IPS DF 4.7 (cell line): ENCODE results near the gene MORF4L1.
"Not testable (repeated sequence)": the region's sequence is repeated elsewhere in the genome, so short reads cannot be mapped to it uniquely, and the experiment has no call there.

Source experiments
- DNase-seq: peaks from one replicate; pipeline ENCODE4 v3.0.0-alpha.2; 2013; ENCODE audit warnings: low spot score; ENCODE audit errors: extremely low read depth

Gene MORF4L1

DNA sequence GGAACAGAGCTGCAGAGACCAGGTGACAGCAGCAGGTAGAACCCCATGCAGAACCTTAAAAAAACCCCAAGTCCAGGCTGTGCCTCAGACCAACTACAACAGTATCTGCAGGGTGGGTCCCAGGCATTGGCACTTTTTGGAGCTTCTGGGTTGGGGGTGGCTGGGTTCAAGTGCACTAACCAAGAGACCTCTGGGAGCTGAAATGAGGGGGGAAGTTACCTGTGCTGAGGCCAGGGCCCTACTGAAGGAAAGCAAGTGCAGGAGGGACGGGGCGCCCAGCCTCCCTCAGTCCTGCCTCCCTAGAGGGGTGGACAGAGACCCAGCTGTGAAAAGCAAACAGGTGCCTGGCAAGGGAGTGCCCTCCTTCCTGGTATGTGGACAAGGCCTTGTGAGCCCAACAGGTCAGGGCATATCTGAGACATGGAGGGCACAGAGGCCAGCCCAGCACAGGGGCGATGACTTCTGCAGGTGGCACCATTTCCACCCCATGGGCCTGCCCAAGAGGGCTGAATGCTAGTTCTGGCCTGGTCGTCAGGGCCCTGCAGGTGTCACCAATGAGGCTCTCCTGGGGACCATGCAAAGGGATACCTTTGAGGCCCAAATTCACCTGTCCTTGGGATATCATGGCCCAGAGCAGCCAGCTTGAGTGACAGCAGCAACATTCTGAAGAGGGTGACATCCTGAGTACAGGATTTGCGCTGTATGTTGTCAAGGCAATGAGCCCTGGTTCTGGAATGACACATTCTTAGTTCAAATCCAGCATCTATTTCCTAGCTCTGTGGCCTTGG, 53.5 kb downstream of the MORF4L1 start:
- DNase-seq: no peak

DNA sequence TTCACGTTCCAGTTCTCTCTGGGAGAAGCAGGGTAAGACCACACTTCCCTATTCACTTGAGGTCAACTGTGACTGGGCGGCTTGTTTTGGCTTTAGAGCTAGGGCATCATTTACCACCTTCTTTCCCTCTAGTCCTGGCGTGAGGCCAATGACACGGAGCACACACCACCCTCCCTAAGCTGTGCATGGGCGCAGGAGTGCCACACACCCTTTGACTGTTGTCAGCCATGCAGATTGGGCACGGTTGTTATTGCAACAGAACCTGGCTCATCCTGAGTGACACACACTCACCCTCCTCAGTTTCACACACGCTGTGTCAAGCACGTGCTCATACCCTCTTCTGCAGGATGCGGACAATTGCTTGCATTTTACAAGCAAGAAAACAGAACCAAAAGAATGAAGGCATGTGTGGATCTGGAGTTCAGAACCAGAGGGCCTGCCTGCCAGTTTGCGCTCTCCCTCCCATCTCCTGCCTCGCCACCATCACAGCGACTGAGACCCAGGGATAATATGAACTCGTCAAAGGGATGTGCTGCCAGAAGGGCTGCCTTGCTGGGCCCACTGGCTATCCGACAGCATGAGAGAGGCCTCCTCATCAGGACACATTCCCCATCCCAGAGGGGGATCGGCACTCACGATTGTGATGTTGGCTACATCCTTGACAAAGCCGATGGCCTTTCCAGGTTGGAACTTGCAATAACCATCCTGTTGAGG, 54.5 kb downstream of the MORF4L1 start:
- DNase-seq: no peak

DNA sequence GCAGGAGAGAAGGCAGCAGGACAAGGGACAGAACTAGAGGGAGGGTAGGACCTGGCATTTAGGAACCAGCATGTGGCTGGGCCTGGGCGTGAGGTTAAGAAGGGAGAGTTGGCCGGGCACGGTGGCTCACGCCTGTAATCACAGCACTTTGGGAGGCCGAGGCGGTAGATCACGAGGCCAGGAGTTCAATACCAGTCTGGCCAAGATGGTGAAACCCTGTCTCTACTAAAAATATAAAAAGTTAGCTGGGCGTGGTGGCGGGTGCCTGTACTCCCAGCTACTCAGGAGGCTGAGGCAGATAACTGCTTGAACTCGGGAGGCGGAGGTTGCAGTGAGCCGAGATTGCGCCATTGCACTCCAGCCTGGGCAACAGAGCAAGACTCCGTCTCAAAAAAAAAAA, 55.5 kb downstream of the MORF4L1 start:
- not testable (repeated sequence) for DNase-seq

- no peak for DNase-seq
Measured at GRCh38 chr15:78928616-78929093, 56.0 kb downstream of the MORF4L1 start.

GRCh38 chr15:78929536-78930264, 57.0 kb downstream of the MORF4L1 start:
- DNase-seq: no peak

- DNase-seq: no peak
Measured at GRCh38 chr15:78930577-78931388, 58.1 kb downstream of the MORF4L1 start.

GRCh38 chr15:78931439-78932257, 59.0 kb downstream of the MORF4L1 start:
- DNase-seq: no peak

DNA sequence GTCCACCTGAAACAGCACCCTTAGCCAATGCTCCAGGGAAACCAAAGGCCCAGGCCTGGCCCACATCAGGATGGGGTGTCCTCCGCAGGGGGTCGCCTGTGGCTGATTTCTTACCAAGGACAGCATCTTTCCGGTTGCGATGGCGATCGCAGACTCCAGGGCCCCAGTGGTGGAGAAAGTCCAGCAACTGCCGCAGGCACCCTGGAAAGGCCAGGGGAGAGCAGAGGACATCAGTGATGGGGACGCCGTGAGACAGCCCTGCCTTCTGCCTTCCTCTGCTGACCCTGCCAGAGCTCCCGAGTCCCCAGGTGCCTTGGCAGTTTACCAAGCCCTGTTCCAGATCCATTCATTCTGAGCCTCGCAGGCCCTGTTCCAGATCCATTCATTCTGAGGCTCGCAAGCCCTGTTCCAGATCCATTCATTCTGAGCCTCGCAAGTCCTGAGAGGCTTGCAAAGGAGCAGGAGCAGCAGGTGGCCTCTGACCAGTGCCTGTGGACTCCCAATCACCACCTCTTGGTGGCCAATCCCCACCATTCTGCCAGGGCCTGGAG, 59.6 kb downstream of the MORF4L1 start:
- no peak for DNase-seq

GRCh38 chr15:78933187-78933822, 60.6 kb downstream of the MORF4L1 start:
- DNase-seq: no peak

DNA sequence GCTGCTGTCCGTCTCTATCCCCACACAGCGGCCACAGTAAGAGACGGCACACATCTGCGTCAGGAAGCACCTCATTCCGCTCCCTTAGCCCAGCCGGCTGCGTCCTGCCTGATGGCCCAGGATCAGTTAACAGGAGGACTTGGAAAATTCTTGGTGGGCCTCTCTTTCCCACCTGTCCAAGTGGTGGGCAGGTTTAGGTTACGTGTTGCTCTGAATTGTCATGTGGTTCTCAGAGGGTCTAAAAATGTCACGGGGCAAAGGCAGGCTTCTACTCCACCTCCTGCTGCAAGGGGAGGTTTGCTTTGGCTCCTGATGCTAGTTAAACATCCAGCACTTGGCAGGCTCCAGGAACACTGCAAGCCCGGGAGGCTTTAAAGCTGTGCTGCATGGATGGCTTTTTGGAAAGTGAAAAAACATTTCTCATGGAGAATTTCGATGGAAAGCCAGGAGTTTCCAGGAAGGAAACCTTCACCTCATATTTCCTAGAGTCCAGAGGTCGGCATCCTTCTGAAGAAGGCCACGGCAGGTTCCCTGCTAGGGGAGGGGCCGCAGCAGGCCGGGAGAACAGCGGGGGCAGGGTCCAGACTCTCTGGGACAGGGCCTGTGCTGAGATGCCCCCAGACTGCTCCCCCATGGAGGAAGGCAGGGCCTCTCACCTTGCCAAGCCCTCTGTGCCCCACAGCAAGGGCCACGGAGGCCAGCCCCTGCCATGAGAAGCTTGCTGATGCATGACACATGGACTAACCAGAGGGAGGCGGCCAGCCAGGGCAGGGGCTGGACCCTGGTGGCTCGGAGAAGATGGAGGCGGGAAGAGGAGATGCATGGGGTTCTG, 61.3 kb downstream of the MORF4L1 start:
- no peak for DNase-seq

GRCh38 chr15:78934655-78935023, 61.9 kb downstream of the MORF4L1 start:
- DNase-seq: no peak

GRCh38 chr15:78937132-78937739, 64.5 kb downstream of the MORF4L1 start:
- no peak for DNase-seq

DNA sequence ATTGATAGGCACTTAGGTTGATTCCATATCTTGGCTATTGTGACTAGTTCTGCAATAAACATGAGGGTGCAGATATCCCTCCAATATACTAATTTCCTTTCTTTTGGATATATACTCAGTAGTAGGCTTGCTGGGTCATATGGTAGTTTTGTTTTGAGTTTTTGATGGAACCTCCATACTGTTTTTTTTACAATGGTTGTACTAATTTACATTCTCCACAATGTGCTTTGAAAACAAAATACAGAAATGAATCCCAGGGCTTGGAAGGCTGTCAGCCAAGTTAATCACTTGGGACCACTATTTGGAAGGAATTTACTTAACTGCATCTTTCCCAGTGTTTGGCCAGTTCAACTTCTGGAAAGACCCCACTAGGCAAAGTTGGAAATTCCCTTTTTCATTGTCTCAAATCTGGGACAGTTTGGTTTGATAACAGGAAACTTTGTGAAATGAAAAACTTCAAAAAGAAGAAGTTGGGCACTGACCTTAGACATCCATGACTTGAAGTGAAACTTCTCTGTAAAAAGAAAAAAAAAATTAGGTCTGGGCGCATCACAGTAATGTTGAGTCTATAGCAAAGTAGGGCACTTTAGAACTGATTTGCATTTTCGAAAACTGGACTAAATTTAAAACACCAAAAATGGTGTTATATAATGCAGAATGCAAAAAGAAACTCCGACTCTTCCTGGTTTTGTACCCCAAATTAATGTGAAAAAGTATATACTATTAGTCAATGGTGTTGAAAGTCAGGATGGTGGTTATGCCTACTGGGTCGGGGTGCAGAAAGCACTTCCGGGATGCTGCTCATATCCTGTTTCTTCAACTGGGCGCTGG, 66.2 kb downstream of the MORF4L1 start:
- DNase-seq: no peak

- no peak for DNase-seq
Measured at GRCh38 chr15:78942741-78943140, 70.1 kb downstream of the MORF4L1 start.

DNA sequence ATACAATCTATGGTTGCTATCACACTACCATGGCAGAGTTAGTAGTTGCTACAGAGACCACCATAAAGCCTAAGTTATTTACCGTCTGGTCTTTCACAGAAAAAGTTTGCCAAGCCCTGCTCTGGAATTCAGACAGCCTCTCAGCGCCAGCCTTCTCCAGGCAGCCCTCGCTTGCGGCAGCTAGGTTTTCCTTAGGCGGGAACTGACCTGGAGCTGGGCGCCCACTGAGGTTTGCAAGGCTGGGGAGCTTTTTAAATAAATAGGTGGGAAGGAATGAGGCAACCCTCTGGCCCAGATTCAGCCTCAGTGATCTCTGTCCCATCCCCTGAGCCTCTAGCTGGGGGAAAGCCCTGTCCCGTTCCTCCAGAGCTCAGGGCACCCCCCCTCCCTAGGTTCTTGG, 71.0 kb downstream of the MORF4L1 start:
- DNase-seq: no peak

- DNase-seq: no peak
Measured at GRCh38 chr15:78944202-78944625, 71.5 kb downstream of the MORF4L1 start.

- no peak for DNase-seq
Measured at GRCh38 chr15:78944669-78945407, 72.1 kb downstream of the MORF4L1 start, which contains the start of gene CTSH. CTSH (minus strand) TSS chr15:78945046; CDS start chr15:78944981, 65 bp downstream.
